Esophagus squamous epithelium (tissue), 5 donors: ENCODE results near the gene PLA2R1. TPM values are rescaled to one million over a fixed set of nuclear protein-coding genes. Genes with fewer than 3 reads are reported as not detected.

ENCODE experiments used
- DNase-seq: peaks from one replicate; lab custom pipeline; 2025; lab: John Stamatoyannopoulos, UW
- H3K27ac ChIP-seq, 4 donors: fragments of 200-600 bp; sonication (generic); one replicate each; pipeline ENCODE4 v1.5.1; 2016 to 2019; ENCODE audit warnings: mild to moderate bottlenecking in 1 of 4
- H3K27me3 ChIP-seq, 4 donors: fragments of 200-600 bp; sonication (generic); 1 replicate in 3 of 4; 2 replicates in 1 of 4; pipeline versions ENCODE4 v1.5.1 to v1.6.0; 2017 to 2021; ENCODE audit warnings: antibody characterized with exemption in 1 of 4
- H3K36me3 ChIP-seq, 3 donors: fragments of 200-600 bp; sonication (generic); one replicate each; pipeline ENCODE4 v1.5.1; 2016 to 2019
- H3K4me1 ChIP-seq, 3 donors: fragments of 200-600 bp; sonication (generic); one replicate each; pipeline ENCODE4 v1.5.1; 2017 to 2019
- H3K4me3 ChIP-seq, 4 donors: fragments of 200-600 bp; sonication (generic); 1 replicate in 3 of 4; 2 replicates in 1 of 4; pipeline ENCODE4 v1.5.1; 2016 to 2019; ENCODE audit warnings: mild to moderate bottlenecking in 2 of 4, moderate library complexity in 1 of 4
- H3K9me3 ChIP-seq, 3 donors: fragments of 200-600 bp; sonication (generic); one replicate each; pipeline ENCODE4 v1.5.1; 2016 to 2019
- CTCF ChIP-seq, 6 experiments: fragments of 450-650 bp in 4 of 6; fragments of 200-600 bp in 2 of 6; sonication (generic) in 2 of 6; IDR thresholded peaks; one replicate each; pipeline ENCODE4 v1.5.1; 2016 to 2019; ENCODE audit warnings: antibody characterized with exemption in 6 of 6, mild to moderate bottlenecking in 4 of 6, moderate library complexity in 4 of 6
- POLR2A ChIP-seq, 4 donors: fragments of 450-650 bp; IDR thresholded peaks; one replicate each; pipeline ENCODE4 v1.6.1; 2017; ENCODE audit warnings: antibody characterized with exemption in 4 of 4, mild to moderate bottlenecking in 4 of 4, moderate library complexity in 3 of 4
- WGBS, 2 donors: methylation state at CpG; one replicate each; pipeline ENCODE4 v1.1.5; 2018; 5-methylcytosine and 5-hydroxymethylcytosine counted together
- intact Hi-C: fragments of 100-400 bp; cut with DNase I; formaldehyde crosslinking; loops from one replicate; pipeline ENCODE4 v1.15.0; 2022
- total RNA-seq, 4 donors: library from RNA; depleted of rRNA; stranded (reverse); fragments of >200 nt; gene quantifications; one replicate each; pipeline ENCODE4 v1.1.0, GENCODE V29; 2016
- donor health status: DM: yes; HTN: yes; CAD: no.

The PLA2R1 gene
- total RNA-seq, 4 donors from 2014 or later, result 9.2 to 18.9 (median 12.3) TPM

GRCh38 chr2:159982842-159983785 lies 79.3 kb downstream of the PLA2R1 start:
- Histone ChIP-seq H3K9me3 (peaks cover 0 to 4% (median 0%) of the 10 kb centered on the region in 3 donors), H3K4me3 (no peak overlapping the region), H3K36me3 (peaks cover 0 to 35% (median 0%) of the 10 kb centered on the region in 3 donors), H3K27me3 (no peaks in the 10 kb centered on the region), H3K27ac (peak overlapping the region in 2 of 4 donors; percentile 39 to 64), H3K4me1 (peaks cover 6 to 45% (median 18%) of the 10 kb centered on the region in 3 donors)
- 68% methylated on average over 7 of the region's 7 CpGs for WGBS, 2 donors
- intact Hi-C loops, result no loop called here
- DNase-seq, result no peak
- TF ChIP-seq POLR2A (IDR thresholded peaks at IDR 0.05) (no peak), CTCF (IDR thresholded peaks at IDR 0.05) (no peak)

GRCh38 chr2:159982270-159982669 lies 80.1 kb downstream of the PLA2R1 start:
- H3K4me3 ChIP-seq, result no peak overlapping the region
- H3K9me3 ChIP-seq, result peaks cover 0 to 4% (median 0%) of the 10 kb centered on the region in 3 donors
- intact Hi-C loops, result no loop called here
- DNase-seq, result no peak
- WGBS, 2 donors, result 0 to 12% methylated on average over 3 of the region's 3 CpGs
- H3K27ac ChIP-seq, result peak overlapping the region in 2 of 4 donors; percentile 39 to 64
- peaks cover 6 to 45% (median 18%) of the 10 kb centered on the region in 3 donors for H3K4me1 ChIP-seq
- H3K27me3 ChIP-seq, result no peaks in the 10 kb centered on the region
- H3K36me3 ChIP-seq, result peaks cover 0 to 34% (median 0%) of the 10 kb centered on the region in 3 donors
- TF ChIP-seq POLR2A (IDR thresholded peaks at IDR 0.05) (no peak), CTCF (IDR thresholded peaks at IDR 0.05) (no peak)

- H3K4me3 ChIP-seq, result no peak overlapping the region
- H3K27me3 ChIP-seq, result no peaks in the 10 kb centered on the region
- WGBS, 2 donors, result 74 to 80% methylated on average over 5 of the region's 5 CpGs
- H3K9me3 ChIP-seq, result no peaks in the 10 kb centered on the region
- no peak overlapping the region for H3K27ac ChIP-seq
- peaks cover 0 to 8% (median 4%) of the 10 kb centered on the region in 3 donors for H3K4me1 ChIP-seq
- intact Hi-C loops, result no loop called here
- no peak for DNase-seq
- TF ChIP-seq CTCF (IDR thresholded peaks at IDR 0.05) (no peak), POLR2A (IDR thresholded peaks at IDR 0.05) (no peak)
- peaks cover 0 to 41% (median 0%) of the 10 kb centered on the region in 3 donors for H3K36me3 ChIP-seq
Observed at GRCh38 chr2:159976527-159977160, 85.8 kb downstream of the PLA2R1 start.

GRCh38 chr2:159973325-159973724 lies 89.1 kb downstream of the PLA2R1 start:
- 100% methylated on average over 1 of the region's 1 CpG for WGBS, 2 donors
- Histone ChIP-seq H3K4me1 (peaks cover 0 to 6% (median 0%) of the 10 kb centered on the region in 3 donors), H3K36me3 (peaks cover 0 to 39% (median 0%) of the 10 kb centered on the region in 3 donors), H3K4me3 (no peak overlapping the region), H3K27ac (no peak overlapping the region), H3K9me3 (no peaks in the 10 kb centered on the region), H3K27me3 (no peaks in the 10 kb centered on the region)
- no peak for TF ChIP-seq CTCF (IDR thresholded peaks at IDR 0.05)
- no peak for TF ChIP-seq POLR2A (IDR thresholded peaks at IDR 0.05)
- intact Hi-C loops, result no loop called here
- DNase-seq, result no peak
